Glomerular visceral epithelial cell (primary cell): Measurements from ENCODE around the gene LPCAT2.
"Not testable (repeated sequence)": the region's sequence is repeated elsewhere in the genome, so short reads cannot be mapped to it uniquely, and the experiment has no call there.

ENCODE experiments used
- DNase-seq: peaks from one replicate; pipeline ENCODE4 v3.0.0-alpha.2; 2016; ENCODE audit errors: extremely low spot score

The LPCAT2 gene

DNA sequence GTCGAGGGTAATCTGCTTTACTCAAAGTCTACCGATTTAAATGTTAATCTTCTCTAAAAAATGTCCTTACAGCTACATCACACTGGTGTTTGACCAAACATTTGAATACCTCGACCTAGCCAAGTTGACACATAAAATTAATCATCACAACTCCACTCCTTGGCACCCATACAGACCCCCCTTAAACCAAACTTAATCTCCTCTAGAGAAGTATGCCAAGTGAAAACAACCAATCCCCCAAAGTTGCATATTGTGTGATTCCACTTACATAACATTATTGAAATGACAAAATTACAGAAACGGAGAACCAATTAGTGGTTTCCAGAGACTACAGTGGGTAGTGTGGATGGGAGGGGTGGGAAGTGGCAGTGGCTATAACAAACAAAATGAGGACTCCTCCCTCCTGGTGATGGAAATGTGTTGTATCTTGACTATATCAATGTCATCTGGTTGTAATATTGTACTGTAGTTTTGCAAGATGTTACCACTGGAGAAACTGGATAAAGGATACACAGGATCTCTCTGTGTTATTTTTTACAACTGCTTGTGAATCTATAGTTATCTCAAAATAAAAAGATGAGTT lies 97.0 kb downstream of the LPCAT2 start:
- DNase-seq = no peak

DNA sequence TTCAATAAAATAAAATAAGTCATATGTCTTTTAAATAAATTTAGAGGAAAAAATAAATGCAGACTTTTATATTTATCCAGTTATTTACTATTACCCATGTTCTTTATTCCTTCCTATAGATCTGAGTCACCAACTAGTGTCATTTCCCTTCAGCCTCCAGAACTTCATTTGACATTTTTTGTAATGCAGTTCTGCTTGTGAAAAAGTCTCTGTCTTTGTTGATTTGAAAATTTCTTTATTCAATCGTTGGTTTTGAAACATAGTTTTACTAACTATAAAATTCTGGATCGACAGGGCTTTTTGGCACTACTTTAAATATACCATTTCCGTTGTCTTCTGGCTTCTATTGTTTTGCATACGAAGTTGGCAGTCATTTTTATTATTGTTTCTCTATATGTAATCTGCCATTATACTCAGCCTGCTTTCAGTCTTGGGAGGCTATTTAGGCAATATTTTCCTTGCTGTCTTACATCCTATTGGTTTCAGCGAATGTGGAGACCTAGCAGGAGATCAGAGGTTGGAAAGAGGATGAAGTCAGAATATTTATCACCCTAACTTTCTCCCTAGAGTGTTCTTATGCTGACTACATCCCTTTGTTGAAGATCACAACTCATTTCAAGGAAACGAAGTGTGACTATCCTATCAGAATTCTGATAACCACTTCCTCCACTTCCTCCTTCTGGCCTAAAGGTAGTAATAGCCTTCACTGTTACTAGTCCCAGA lies 104.9 kb downstream of the LPCAT2 start:
- no peak for DNase-seq

DNA sequence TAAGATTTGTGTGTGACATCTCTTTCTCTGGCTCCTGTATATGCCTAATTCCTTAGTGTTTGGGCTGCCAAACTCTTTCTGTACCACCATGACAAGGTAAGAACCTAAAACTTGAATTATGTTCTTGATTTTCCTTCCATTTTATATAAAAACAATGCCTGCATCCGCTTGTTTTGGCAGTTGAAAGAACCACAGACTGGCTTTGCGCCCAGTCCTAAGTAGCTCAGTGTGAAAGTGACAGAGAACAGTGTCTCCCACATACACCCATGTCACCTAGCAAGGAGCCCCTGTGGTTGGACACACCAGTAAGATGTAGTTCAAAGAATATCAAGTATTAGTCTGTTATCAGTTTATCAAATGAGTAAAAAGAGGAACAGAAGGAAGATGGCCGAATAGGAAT lies 106.2 kb downstream of the LPCAT2 start:
- DNase-seq = no peak

DNA sequence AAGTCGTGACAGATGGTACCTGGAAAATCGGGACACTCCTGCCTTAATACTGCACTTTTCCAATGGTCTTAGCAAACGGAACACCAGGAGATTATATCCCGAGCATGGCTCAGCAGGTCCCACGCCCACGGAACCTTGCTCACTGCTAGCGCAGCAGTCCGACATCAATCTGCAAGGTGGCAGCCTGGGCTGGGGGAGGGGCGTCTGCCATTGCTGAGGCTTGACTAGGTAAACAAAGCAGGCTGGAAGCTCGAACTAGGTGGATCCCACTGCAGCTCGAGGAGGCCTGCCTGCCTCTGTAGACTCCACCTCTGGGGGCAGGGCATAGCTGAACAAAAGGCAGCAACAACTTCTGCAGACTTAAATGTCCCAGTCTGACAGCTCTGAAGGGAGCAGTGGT lies 106.8 kb downstream of the LPCAT2 start:
- not testable (repeated sequence) for DNase-seq

GRCh38 chr16:55621771-55622170 lies 112.9 kb downstream of the LPCAT2 start:
- DNase-seq = no peak

GRCh38 chr16:55622272-55622671 lies 113.4 kb downstream of the LPCAT2 start:
- no peak for DNase-seq

GRCh38 chr16:55622930-55623561 lies 114.2 kb downstream of the LPCAT2 start:
- DNase-seq = no peak

DNA sequence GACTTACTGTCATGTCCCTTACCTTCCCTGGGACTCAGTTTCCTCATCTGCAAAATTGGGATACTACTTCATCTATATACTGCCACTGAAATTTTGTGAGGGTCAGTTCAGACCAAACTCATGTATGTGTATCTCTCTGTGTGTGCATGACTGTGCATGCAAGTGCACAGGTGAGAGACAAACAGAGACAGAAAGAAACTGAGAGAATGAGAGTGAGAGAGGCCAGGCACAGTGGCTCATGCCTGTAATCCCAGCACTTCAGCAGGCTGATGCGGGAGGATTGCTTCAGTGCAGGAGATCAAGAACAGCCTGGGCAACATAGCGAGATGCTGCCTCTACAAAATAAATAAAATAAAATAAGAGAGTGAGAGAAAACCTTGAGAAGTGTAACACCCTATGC lies 114.8 kb downstream of the LPCAT2 start:
- no peak for DNase-seq

GRCh38 chr16:55624696-55625095 lies 115.8 kb downstream of the LPCAT2 start:
- DNase-seq = no peak

- DNase-seq = no peak
These were observed 117.0 kb downstream of the LPCAT2 start for GRCh38 chr16:55625843-55626242.

GRCh38 chr16:55628306-55628968 lies 119.6 kb downstream of the LPCAT2 start:
- DNase-seq = no peak

- no peak for DNase-seq
These were observed 121.9 kb downstream of the LPCAT2 start for GRCh38 chr16:55630774-55631173.

DNA sequence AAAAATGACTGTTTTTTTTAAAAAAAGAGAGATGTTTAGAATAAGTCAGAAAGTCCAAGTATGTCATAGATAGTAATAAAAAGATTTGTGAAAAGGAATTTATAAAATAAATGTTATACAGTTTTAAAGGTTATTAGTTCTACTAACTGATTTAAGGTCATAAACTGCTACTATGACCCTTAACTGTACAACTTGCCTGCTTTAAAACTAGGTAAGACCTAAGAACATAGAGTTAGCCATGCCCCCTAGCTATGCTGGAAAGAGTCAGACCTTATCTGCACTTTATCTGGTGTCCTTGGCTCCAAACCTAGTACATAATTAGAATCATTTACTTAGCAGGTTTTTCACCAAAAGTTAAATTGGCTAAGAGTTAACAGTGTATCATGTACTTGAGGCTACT lies 123.4 kb downstream of the LPCAT2 start:
- DNase-seq = no peak

DNA sequence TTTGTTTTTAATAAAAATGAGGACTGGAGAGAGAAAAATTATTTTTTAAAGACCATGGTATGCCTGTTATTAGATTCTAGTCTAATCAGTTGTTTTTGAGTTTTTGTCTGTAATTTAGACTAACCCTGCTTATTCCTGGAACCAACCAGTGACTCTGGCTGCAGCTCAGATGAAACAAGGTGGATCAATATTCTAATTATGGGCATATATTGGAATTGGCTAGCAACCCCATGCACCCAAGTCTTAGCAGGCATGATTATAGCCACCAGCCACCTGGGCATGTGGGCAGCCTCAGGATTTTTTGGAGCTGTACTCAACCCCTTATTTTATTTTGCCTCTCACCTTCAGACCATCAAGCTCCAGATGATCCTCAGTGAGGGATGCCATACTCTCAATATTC lies 125.3 kb downstream of the LPCAT2 start:
- DNase-seq = no peak
